ENCODE measurements around the gene LRCH1.

The LRCH1 gene

DNA sequence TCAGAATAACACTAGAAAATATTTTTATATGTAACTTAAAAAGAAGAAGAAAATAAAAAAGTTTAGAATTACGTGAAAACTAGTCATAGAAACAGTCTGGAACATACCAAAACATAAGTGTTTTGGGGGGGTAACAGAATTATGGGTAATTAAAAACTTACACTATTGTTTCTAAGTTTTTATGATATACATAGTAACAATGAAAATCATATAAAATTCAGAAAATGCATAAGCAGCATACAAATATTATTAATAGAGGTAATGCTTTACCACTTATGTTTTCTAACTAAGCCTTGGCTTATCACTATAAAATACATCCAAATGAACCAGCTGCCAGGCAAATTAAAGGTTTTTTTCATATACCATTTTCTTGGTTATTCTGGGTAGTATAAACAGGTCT, 229.1 kb downstream of the LRCH1 start:
- TF ChIP-seq, protein P1, sequence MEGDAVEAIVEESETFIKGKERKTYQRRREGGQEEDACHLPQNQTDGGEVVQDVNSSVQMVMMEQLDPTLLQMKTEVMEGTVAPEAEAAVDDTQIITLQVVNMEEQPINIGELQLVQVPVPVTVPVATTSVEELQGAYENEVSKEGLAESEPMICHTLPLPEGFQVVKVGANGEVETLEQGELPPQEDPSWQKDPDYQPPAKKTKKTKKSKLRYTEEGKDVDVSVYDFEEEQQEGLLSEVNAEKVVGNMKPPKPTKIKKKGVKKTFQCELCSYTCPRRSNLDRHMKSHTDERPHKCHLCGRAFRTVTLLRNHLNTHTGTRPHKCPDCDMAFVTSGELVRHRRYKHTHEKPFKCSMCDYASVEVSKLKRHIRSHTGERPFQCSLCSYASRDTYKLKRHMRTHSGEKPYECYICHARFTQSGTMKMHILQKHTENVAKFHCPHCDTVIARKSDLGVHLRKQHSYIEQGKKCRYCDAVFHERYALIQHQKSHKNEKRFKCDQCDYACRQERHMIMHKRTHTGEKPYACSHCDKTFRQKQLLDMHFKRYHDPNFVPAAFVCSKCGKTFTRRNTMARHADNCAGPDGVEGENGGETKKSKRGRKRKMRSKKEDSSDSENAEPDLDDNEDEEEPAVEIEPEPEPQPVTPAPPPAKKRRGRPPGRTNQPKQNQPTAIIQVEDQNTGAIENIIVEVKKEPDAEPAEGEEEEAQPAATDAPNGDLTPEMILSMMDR (IDR thresholded peaks at IDR 0.05; ENCODE audit: control insufficient read depth, extremely low read depth, insufficient read depth), result no peak
- DNase-seq (ENCODE audit: low read depth), result no peak
- no peak overlapping the region for H3K4me3 ChIP-seq (ENCODE audit: low read depth, low read length)

DNA sequence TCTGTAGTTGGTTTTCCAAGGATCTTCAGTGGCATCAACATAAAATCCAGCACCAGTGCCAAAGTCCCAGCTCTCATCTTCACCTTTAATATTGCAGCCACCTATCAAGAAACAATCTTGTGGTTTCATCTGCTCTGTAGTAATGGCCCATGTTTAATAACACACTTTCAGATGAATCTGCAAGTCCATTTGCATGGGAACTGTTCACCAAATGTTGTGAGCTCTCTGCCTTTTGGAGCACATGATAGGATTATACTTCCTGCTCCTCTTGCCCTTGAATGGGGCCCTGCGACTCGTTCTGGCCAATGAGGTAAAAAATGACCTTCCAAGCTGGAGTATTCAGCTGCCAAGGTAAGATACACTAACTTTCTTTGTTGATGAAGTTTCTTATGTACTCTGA, 229.7 kb downstream of the LRCH1 start:
- no peak for DNase-seq (ENCODE audit: low read depth)
- no peak overlapping the region for H3K4me3 ChIP-seq (ENCODE audit: low read depth, low read length)
- TF ChIP-seq, protein P1 (IDR thresholded peaks at IDR 0.05; ENCODE audit: control insufficient read depth, extremely low read depth, insufficient read depth), result no peak

DNA sequence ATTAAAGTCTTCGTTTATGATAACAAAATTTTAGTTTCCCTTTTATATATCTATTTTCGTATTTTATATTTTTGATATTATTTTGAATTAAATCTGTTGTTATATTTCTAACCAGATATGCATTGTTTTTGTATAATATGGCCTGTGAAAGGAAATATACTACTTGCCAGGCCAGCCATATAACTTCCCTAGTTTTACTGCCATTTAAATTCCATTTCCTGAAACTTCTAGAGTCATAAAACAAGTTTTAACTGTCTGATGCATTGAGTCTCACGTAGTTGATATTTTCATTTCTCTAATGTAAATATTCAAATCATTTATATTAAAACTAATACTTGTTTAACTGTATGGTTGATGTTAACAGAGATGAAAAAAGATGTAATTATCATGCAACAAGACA, 230.5 kb downstream of the LRCH1 start:
- DNase-seq (ENCODE audit: low read depth), result no peak
- no peak overlapping the region for H3K4me3 ChIP-seq (ENCODE audit: low read depth, low read length)
- TF ChIP-seq, protein P1 (IDR thresholded peaks at IDR 0.05; ENCODE audit: control insufficient read depth, extremely low read depth, insufficient read depth), result no peak

DNA sequence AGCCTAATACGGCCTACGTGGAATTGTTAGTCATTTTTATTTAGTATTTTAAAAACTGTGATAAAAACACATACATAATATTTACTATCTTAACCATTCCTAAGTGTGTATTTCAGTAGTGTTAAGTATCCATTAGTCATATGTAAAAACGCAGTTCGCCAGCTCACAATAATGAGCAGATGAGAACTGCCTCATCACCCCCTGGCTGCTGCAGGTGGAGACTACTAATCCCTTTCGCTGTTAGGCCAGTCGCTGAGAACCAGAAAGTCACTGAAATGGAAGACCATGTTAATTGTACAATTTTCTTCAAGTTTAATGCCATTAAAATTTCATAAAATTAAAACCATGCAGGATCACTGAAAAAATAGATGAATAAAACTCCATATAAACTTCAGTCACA, 242.4 kb downstream of the LRCH1 start:
- no peak overlapping the region for H3K4me3 ChIP-seq (ENCODE audit: low read depth, low read length)
- TF ChIP-seq, protein P1 (IDR thresholded peaks at IDR 0.05; ENCODE audit: control insufficient read depth, extremely low read depth, insufficient read depth), result no peak
- DNase-seq (ENCODE audit: low read depth), result no peak

DNA sequence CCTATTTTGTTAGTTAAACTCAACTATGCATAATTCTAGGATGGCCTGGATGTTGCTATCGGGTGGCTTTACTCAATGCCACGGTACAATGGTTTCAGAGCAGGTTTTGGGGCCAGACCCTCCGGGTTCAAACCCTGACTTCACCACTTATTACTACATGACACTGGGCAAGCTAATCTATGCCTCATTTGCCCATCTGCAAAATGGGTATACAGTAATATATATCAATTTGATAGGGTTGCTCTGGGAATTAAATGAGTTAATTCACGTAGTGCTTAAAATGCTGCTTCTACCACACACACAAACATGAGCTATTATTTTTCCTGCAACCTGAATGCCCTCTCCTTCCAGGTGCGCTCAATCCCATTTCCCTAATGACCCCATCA, 243.2 kb downstream of the LRCH1 start:
- TF ChIP-seq, protein P1 (IDR thresholded peaks at IDR 0.05; ENCODE audit: control insufficient read depth, extremely low read depth, insufficient read depth), result no peak
- peak overlapping the region; percentile 75 for H3K4me3 ChIP-seq (ENCODE audit: low read depth, low read length)
- DNase-seq (ENCODE audit: low read depth), result no peak

DNA sequence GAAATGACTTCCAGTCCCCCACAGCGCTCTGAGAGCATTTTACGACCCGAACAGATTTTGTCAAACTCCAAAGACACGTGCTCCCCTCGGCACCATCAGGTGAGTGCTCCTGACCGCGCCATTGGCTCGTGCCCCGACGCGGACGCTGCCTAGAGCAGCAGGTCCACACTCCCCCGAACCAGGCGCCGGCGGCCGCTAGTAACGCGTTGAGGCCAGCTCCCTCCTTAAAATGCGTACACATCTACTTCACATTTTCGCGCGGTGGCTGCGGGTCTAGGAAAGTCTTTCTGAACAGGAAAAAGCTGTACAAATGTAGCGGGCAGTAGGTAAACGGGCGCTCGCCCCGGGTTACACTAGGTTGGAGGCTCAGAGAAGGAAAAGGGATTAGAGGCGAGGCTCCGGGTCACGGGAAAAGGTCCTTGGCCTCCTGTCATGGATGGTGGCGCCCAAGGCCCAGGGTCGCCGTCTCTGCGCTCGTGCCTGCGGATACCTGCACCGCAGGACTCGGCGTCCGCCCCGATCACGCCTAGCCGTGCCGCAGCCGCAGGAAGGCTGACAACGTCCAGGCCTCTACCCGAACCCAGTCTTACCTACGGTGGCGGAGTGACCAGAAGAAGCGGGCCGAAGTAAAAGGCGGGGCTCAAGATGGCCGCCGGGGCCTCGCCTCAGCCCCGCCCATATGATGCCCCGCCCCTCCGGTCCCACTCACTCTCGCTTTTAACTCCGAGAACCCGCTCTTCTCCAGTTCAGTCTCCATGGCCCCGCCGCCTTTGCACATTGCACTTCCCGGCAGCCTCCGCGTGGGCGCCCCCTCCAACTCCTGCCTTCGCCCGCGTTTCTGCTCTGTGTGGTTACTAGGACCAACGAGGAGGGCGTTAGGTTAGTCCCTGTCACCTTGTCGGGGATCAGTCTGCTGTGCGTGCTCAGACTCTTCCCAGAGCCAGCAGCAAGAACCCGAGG, 243.8 kb downstream of the LRCH1 start, which contains the start of gene ESD:
Gene ESD (minus strand): TSS at position 647 of the 960 bp plus-strand sequence. CDS start 5,748 bp downstream, outside the sequence.
- peak within 1 kb of the TSS; percentile 75 for H3K4me3 ChIP-seq (ENCODE audit: low read depth, low read length)
- TF ChIP-seq, protein P1 (IDR thresholded peaks at IDR 0.05; ENCODE audit: control insufficient read depth, extremely low read depth, insufficient read depth), result no peak
- DNase-seq (ENCODE audit: low read depth), result peak; percentile 45

All from LNCaP clone FGC (cell line).